ENCODE measurements around the gene METTL16.
"Not testable (repeated sequence)": the region's sequence is repeated elsewhere in the genome, so short reads cannot be mapped to it uniquely, and the experiment has no call there.

Gene METTL16, protein sequence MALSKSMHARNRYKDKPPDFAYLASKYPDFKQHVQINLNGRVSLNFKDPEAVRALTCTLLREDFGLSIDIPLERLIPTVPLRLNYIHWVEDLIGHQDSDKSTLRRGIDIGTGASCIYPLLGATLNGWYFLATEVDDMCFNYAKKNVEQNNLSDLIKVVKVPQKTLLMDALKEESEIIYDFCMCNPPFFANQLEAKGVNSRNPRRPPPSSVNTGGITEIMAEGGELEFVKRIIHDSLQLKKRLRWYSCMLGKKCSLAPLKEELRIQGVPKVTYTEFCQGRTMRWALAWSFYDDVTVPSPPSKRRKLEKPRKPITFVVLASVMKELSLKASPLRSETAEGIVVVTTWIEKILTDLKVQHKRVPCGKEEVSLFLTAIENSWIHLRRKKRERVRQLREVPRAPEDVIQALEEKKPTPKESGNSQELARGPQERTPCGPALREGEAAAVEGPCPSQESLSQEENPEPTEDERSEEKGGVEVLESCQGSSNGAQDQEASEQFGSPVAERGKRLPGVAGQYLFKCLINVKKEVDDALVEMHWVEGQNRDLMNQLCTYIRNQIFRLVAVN

DNA sequence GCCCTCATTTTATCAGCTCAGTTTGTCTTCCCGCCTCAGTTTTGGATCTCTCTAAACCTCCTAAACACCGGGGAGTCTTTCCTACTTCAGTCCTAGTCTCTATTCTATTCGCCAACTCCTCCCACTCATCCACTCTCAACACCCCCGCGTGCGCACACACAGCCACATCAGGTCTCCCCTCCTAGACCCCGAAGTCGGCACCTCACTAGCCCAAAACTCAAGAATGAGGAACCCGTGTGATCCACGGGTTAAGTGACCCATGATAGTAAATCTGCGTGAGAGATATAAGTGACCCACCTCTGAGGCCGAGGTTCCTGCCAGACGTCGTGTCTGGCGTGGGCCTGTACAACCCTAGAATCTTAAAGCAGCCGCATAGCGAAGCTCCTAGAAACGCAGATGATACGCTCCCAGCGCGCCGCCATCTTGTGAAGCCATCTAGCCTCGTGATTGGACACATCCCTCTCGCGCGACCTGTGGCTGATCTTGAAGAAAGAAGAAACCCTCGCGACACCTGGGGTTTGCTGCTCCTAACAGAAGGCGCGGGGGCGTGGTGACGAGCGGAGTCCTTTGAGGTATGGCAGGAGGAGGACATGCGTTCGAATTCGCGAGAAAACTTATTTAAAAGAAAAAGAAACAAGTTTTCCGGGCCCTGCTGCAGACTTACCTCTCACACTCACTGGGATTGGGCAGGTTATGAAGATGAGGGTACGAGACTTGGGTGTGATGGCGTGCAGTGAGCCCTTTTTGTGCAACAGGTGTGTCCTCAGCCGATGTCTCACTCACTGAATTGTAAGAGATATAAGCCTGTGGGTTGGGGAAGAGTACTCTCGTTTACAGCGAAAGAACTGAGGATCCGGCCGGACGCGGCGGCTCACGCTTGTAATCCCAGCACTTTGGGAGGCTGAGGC lies at the start of gene METTL16:
Gene METTL16, minus strand, starts transcription at position 427 of the 908 bp plus-strand sequence. CDS start 9,557 bp downstream, outside the sequence.
- peak; percentile 99 for DNase-seq (ENCODE audit: low spot score)

DNA sequence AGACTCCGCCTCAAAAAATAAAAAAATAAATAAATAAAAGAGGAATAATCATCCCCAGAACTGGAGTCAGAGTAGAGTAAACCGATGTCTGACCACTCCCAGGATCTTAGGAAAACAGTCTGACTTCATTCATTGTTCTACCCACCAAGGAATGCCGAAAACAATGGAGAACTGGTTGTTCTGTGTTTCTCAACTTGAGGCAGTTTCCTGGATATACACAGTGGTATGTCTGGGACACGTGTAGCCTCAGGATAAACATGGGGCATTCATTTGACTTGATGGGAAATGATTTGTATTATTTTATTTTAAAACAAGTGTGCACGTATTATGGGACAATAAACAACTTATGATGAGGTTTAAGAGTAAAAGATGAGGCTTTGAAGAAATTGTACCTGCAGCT lies 49.0 kb upstream of the METTL16 start:
- DNase-seq (ENCODE audit: low spot score) = no peak

DNA sequence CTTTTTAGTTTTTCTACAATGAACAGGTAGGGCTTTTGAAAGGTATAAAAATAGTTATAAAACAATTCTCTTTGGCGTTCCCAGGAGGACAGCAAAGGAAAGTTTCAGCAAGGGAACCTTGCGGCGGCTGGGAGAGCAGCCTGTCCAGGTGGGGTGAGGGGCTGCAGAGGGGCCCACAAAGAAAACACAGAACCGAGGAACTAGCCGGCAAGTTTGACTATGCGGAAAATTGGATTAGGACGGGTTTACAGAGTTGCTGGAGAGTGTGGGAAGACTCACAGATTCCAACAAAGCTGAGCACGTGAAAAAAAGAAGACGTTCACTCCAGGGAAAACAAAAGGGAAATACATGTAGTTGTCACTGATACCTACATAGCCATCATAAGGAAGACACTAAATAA lies 40.2 kb upstream of the METTL16 start:
- DNase-seq (ENCODE audit: low spot score) = no peak

DNA sequence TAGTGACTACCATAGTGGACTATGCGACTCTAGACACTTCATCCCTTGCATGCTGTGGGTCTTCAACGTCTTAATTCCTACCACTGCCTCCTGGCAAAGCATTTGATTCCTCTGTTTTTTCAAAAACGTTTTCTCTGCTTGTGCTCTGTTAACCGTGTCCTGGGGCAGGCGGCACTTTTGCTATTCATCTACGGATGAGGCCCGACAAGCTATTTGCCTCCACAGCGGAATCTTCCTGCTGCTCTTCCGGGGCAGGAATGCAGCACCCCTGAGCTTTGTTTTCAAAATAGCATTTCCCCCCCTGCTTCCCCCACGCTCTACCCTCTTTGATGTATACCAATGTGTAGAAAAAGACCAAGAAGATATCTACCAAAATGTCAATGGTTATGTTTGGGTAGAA lies 39.8 kb upstream of the METTL16 start:
- no peak for DNase-seq (ENCODE audit: low spot score)

DNA sequence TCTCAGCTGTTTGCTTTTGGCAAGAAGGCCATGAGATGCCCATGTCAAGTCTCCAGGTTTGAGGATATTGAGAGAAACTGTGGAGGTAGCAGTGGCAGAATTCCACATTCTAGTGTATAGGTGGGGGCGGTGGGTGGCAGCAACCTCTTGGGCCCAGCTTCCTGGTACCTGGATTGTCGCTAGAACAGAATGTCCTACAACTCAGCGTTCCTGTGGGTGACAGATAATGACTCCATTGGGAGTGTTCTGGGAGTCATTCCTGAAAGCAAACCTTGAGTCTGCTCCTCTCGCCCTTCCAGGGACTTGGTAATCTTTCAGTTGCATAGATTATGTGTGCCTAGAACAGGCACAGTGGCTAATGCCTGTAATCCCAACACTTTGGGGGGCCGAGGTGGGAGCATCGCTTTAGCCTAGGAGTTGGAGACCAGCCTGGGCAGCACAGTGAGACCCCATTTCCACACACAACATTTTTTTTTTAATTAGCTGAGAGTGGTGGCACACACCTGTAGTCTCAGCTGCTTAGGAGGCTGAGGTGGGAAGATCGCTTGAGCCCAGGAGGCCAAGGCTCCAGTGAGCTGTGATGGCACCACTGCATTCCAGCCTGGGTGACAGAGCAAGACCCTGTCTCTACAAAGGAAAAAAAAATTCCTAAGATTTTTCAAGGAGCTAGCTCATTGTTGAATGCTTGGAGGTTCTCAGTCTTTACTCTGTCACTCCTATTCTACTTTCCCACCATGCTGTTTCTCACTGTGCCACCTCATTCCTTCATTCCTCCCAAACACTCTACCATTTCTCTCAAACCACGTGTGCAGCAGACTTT lies 37.9 kb upstream of the METTL16 start:
- DNase-seq (ENCODE audit: low spot score) = no peak

DNA sequence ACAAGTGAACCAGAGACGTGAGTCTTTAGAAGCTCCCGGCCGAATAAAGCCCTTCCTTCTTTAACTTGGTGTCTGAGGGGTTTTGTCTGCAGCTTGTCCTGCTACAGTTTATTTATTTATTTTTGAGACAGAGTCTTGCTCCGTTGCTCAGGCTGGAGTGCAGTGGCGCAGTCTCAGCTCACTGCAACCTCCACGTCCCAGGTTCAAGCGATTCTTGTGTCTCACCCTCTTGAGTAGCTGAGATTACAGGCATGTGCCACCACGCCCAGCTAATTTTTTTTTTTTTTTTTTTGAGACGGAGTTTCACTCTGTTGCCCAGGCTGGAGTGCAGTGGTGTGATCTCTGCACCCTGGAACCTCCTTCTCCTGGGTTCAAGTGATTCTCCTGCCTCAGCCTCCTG lies 36.3 kb upstream of the METTL16 start:
- DNase-seq (ENCODE audit: low spot score) = not testable (repeated sequence)

DNA sequence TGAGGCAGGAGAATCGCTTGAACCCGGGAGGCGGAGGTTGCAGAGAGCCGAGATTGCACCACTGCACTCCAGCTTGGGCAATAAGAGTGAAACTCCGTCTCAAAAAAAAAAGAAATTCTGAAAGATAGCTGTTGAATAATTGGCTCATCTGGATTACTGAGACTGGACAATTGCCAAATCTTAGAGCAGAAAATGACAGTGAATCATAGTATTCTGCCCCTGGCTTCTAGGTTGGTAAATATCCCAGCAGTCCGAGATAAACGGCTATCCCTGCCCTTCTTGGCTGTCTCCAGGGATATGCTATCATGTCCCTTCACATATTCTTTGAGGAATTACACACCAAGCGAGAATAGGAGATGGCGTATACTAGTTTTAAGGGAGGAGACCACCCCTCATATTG lies 35.5 kb upstream of the METTL16 start:
- no peak for DNase-seq (ENCODE audit: low spot score)

DNA sequence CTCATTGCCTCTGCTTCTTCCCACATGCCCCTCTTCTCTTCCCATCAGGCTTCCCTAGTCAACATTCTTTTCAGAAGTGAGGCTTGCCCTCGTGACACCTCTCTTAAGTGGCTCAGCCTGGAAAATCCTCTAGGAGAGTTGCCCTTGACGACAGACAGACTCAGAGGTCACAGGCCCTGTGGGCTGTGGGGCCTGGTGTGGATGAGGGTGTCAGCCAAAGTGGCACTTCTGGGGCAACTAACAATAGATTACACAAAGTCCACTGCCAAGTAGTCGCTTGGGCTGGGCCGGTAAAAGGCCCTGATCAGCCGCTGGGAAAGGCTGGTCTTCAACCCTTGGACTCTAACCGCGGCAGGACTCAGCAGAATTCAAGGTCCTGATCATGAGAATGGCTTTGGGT lies 33.7 kb upstream of the METTL16 start:
- DNase-seq (ENCODE audit: low spot score) = no peak

DNA sequence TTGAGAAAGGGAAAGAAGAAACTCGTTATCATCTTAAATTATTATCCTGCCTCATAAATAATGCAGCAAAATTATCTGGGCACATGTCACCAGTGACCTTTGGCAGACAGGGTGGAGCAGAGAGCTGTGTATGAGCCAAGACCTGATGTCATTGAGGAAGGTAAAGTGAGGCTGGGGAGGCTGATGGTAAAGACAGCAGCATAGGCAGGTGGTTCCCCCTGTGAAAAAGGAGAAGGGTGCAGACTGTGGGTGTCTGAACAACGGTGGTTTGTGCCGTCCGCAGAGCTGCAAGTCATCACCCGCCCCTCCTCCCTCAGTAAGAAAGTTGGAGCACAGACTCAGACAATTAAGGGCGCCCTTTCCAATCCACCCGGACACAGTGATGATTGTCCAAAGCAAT lies 30.8 kb upstream of the METTL16 start:
- DNase-seq (ENCODE audit: low spot score) = no peak

DNA sequence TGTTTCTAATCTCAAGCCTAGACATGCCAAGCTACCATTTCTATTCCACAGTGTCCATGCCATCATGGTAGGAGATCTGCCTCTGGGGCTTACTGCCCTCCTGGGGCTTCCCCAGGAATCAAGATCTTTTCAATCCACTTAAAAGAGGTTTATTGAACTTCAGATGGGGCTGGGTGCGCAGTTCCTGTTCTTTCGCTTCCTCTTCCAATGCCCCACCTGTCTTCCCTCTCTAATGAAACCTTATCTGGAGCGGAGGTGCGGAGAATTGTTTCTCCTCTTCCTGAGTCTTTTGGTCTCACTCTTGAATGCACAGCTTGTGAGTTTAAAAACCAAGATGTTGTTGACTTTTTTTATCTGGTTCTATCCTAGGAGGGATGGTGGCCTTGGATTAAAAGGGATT lies 30.4 kb upstream of the METTL16 start:
- DNase-seq (ENCODE audit: low spot score) = no peak

DNA sequence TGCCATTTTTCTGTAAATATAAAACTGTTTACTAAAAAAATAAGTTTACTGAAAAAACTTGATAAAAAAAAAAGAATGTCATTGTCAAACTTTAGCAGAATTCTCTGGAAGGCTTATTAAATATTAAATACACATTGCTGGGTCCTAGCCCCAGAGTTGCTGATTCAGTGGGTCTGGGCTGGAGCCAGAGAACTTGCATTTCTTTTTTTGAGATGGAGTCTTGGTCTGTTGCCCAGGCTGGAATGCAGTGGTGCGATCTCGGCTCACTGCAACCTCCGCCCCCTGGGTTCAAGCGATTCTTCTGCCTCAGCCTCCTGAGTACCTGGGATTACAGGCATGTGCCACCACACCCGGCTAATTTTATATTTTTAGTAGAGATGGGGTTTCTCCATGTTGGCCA lies 25.9 kb upstream of the METTL16 start:
- not testable (repeated sequence) for DNase-seq (ENCODE audit: low spot score)

DNA sequence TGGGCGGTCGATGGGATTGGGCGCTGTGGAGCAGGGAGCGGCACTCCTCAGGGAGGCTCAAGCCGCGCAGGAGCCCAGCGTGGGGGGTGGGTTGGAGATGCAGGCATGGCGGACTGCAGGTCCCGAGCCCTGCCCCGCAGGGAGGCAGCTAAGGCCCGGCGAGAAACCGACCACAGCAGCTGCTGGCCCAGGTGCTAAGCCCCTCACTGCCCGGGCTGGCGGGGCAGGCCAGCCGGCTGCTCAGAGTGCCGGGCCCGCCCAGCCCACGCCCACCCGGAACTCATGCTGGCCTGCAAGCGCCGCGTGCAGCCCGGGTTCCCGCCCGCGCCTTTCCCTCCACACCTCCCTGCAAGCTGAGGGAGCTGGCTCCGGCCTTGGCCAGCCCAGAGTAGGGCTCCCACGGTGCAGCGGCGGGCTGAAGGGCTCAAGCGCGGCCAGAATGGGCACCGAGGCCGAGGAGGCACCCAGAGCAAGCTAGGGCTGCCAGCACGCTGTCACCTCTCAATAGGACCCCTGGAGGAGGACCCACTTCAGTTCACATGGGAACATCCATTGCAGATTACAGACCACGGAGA lies 20.5 kb upstream of the METTL16 start:
- no peak for DNase-seq (ENCODE audit: low spot score)

DNA sequence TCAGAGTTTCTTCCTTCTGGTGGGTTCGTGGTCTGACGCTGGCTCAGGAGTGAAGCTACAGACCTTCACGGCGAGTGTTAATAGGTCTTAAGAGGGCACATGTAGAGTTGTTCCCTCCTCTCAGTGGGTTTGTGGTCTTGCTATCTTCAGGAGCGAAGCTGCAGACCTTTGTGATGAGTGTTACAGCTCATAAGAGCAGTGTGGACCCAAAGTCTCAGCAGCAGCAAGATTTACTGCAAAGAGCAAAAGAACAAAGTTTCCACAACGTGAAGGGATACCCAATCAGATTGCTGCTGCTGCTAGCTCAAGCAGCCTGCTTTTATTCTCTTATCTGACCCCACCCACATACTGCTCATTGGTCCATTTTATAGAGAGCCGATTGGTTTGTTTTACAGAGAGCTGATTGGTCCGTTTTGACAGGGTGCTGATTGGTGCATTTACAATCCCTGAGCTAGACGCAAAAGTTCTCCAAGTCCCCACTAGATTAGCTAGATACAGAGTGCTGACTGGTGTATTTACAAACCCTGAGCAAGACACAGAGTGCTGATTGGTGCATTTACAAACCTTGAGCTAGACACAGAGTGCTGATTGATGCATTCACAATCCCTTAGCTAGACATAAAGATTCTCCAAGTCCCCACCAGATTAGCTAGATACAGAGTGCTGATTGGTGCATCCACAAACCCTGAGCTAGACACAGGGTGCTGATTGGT lies 19.7 kb upstream of the METTL16 start:
- DNase-seq (ENCODE audit: low spot score) = peak; percentile 24

DNA sequence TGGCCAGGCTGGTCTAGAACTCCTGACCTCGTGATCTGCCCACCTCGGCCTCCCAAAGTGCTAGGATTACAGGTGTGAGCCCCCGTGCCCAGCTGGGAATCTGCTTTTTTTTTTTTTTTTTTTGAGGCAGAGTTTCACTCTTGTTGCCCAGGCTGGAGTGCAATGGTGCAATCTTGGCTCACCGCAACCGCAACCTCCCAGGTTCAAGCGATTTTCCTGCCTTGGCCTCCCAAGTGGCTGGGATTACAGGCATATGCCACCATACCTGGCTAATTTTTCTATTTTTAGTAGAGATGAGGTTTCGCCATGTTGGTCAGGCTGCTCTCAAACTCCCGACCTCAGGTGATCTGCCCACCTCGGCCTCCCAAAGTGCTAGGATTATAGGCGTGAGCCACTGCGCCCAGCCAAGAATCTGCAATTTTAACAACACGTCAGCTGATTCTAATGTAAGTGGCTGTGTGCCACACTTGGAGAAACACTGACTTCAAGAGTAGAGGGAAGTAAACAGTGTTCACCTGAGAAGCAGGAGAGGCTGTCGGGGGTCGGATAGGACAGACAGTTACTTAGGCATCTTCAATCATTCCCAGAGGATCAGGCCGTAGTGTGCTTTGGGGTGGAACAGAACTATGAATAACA lies 10.2 kb upstream of the METTL16 start:
- DNase-seq (ENCODE audit: low spot score) = not testable (repeated sequence)

DNA sequence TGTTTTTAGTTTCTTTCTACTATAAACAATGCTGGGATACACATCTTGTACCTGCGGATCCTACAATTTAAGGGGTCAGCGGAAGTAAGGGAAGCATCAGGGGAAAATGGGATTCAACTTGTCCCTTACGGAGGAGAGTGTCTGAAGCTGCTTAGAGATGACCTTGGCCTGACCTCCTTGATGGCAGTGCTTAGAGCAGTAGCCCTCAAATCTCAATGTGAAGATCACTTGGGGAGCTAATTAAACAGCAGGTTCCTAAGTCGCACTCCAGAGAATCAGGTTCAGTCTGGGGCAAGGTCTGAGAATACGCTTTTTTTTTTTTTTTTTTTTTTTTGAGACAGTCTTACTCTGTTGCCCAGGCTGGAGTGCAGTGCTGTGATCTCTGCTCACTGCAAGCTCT lies 9.6 kb upstream of the METTL16 start:
- no peak for DNase-seq (ENCODE audit: low spot score)

DNA sequence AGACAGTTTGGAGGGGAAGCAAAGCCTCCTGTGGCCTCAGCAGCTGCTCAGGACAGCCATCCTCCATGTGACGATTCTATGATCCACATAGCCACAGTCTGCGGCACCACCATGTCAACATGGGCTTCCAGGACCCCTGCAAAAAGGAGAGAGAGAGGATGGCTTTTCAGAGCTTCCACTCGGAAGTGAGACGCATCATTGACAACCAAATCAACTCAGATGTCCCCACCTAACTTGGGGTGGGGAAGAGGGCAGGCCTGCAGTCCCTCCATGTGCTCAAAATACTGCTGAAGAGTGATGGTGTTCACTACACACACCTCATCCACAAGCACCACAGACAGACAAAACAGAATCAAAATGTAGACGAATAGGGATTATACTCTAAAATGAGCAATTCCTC lies 5.9 kb upstream of the METTL16 start:
- no peak for DNase-seq (ENCODE audit: low spot score)

DNA sequence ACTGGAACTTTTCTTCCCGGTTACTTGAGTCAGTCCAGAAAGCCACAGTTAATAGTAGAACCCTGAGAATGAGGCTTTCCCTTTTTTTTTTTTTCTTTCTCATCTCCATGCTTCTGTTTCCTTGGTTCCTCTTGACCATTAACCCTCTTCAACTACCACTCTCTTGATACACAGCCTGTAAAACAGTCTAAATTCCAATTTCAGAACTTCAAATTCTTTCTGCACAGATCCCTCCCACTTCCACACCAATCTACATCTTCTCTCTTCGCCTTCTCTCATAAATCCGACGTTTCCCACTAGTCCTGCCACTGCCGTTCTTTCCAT lies 588 bp downstream of the METTL16 start:
- DNase-seq (ENCODE audit: low spot score) = no peak

DNA sequence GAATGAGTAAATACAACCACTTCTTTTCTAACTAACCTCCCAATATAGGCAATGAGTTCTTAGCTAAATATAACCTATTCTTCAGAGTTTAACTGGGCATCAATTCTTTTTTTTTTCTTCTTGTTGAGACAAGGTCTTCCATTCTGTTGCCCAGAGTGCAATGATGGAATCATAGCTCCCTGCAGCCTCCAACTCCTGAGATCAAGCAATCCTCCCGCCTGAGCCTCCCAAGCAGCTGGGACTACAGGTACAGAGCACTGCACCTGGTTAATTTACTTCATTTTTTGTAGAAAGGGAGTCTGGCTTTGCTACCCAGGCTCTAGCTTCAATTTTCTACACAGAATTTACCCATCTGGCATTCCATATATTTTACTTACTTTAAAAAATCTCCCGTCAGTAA lies 1.1 kb downstream of the METTL16 start:
- DNase-seq (ENCODE audit: low spot score) = no peak

DNA sequence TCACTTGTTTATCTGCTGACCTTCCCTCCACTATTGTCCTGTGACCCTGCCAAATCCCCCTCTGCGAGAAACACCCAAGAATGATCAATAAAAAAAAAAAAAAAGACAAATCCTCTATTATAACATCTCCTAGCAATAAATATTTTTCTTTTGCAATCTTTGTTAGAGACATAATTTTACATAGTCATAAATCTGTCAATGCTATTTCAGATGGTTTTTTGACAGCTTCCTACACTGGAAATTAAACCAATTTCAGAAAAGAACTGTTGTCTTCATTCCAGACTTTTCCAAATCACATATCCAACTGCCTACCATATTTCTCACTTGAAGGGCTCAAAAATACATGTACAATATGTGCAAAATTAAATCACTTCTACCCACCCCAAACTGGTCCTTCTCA lies 3.7 kb downstream of the METTL16 start:
- DNase-seq (ENCODE audit: low spot score) = no peak

DNA sequence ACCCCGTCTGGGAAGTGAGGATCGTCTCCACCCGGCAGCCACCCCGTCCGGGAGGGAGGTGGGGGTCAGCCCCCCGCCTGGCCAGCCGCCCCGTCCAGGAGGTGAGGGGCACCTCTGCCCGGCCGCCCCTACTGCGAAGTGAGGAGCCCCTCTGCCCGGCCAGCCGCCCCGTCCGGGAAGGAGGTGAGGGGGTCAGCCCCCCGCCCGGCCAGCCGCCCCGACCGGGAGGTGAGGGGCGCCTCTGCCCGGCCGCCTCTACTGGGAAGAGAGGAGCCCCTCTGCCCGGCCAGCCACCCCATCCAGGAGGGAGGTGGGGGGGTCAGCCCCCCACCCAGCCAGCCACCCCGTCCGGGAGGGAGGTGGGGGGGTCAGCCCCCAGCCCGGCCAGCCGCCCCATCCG lies 4.7 kb downstream of the METTL16 start:
- not testable (repeated sequence) for DNase-seq (ENCODE audit: low spot score)

DNA sequence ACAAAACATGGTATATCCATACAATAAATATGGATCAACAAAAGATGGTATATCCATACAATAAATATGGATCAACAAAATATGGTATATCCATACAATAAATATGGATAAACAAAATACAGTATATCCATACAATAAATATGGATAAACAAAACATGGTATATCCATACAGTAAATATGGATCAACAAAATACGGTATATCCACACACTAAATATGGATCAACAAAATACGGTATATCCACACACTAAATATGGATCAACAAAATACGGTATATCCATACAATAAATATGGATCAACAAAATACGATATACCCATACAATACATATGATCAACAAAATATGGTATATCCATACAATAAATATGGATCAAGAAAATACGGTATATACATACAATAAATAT lies 8.1 kb downstream of the METTL16 start:
- DNase-seq (ENCODE audit: low spot score) = no peak
